Measurements from ENCODE around the gene C4orf36. TPM values are rescaled to one million over a fixed set of nuclear protein-coding genes. Genes with fewer than 3 reads are reported as not detected.
"Not testable (repeated sequence)": the region's sequence is repeated elsewhere in the genome, so short reads cannot be mapped to it uniquely, and the experiment has no call there.

C4orf36 gene
- total RNA-seq, 1 donor from 2014 or later = not detected

DNA sequence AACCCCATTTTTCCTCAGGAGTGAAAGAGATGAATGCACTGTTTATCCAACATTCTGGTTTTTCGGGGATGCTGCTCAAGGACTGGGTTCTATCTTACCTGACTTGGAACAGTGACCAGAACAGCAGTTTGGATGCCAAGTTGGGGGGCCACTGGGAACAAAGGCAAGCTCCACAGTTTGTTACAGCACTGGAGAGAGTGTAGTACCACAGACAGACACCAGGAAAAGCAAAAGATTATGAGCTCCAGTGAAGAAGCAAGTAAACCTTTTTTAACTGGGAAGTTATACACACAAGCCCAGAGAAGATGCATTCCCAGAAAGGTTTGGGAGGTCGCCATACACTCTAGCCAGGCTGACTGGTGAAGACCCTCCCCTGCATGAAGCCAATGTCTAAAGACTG, 13.6 kb downstream of the C4orf36 start:
- TF ChIP-seq, protein P1, sequence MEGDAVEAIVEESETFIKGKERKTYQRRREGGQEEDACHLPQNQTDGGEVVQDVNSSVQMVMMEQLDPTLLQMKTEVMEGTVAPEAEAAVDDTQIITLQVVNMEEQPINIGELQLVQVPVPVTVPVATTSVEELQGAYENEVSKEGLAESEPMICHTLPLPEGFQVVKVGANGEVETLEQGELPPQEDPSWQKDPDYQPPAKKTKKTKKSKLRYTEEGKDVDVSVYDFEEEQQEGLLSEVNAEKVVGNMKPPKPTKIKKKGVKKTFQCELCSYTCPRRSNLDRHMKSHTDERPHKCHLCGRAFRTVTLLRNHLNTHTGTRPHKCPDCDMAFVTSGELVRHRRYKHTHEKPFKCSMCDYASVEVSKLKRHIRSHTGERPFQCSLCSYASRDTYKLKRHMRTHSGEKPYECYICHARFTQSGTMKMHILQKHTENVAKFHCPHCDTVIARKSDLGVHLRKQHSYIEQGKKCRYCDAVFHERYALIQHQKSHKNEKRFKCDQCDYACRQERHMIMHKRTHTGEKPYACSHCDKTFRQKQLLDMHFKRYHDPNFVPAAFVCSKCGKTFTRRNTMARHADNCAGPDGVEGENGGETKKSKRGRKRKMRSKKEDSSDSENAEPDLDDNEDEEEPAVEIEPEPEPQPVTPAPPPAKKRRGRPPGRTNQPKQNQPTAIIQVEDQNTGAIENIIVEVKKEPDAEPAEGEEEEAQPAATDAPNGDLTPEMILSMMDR (IDR thresholded peaks at IDR 0.05) = no peak
- Mint-ChIP-seq H3K27ac (no peak overlapping the region), H3K4me1 (no peaks in the 10 kb centered on the region), H3K27me3 (no peaks in the 10 kb centered on the region), H3K9me3 (peaks cover 13% of the 10 kb centered on the region), H3K36me3 (ENCODE audit: low read depth) (peaks cover 2% of the 10 kb centered on the region), H3K4me3 (no peak overlapping the region)
- POLR2A ChIA-PET = no interaction called here
- intact Hi-C loops (cut with micrococcal nuclease) = no loop called here
- ATAC-seq (ENCODE audit: low read depth) = no peak
- DNase-seq = no peak
- CTCF ChIA-PET = interaction anchor here (0.8 to 1.4 kb wide), 2 partner anchors 380 to 382 kb away, joined by 3 to 5 read pairs; no protein-coding TSS in a partner anchor

DNA sequence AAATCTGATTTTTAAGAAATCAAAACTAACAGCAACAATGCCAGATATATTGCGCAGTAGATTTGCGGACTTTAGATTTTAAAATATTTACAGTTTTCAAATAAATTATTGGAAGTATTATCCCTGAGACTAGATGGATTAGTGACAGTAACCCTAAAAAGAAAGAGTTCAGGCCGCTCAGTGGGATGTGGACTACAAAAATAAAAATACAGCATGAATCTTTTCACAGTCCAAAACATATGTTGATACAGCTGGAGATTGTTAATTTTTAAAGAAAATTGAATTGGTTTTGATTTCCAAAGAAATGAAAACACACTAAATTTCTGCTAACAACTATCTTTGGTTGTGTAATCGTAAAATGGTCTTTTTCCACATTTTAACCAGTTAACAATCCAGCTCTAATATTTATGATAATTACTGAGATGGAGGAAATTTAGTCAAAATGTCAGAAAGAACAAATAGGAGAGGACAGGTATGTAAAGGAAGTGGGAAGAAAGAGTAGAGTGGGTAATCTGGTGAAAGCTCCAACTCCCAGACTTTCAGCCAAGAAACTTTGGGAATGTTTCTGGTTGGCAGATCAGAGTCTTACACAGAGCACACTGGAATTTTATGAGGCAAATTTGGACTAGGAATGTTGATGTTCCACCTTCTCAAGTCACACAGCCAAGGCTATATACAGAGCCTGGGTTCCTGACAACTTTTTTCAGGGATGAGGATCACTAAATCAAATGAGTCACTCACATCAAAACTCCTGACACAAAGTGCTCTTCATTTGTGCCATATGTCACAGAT, 15.1 kb downstream of the C4orf36 start:
- intact Hi-C loops (cut with micrococcal nuclease) = no loop called here
- ATAC-seq (ENCODE audit: low read depth) = no peak

DNA sequence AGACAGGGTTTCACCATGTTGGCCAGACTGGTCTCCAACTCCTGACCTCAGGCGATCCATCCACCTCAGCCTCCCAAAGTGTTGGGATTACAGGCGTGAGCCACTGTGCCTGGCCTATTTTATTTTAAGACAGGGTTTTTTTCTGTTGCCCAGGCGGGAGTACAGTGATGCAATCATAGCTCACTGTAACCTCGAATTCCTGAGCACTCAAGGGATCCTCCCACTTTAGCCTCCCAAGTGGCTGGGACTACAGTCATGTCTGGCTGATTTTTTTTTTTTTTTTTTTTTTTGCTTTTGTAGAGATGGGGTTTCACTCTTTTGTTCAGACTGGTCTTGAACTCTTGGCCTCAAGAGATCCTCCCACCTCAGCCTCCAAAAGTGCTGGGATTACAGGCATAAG, 16.8 kb downstream of the C4orf36 start:
- ATAC-seq (ENCODE audit: low read depth); CTCF ChIA-PET; H3K4me1 Mint-ChIP-seq; DNase-seq; H3K4me3 Mint-ChIP-seq; H3K27me3 Mint-ChIP-seq; POLR2A ChIA-PET; H3K27ac Mint-ChIP-seq; intact Hi-C loops (cut with micrococcal nuclease); H3K36me3 Mint-ChIP-seq (ENCODE audit: low read depth): not testable (repeated sequence)
- H3K9me3 Mint-ChIP-seq = peaks cover 12% of the 10 kb centered on the region

More for the DNA sequence above, 15.1 kb downstream of the C4orf36 start:
- TF ChIP-seq, protein P1 (IDR thresholded peaks at IDR 0.05) = no peak
- Mint-ChIP-seq H3K4me1 (no peaks in the 10 kb centered on the region), H3K4me3 (no peak overlapping the region), H3K27me3 (no peaks in the 10 kb centered on the region), H3K36me3 (ENCODE audit: low read depth) (peaks cover 2% of the 10 kb centered on the region), H3K27ac (no peak overlapping the region), H3K9me3 (peaks cover 13% of the 10 kb centered on the region)
- ChIA-PET CTCF (no interaction called here), POLR2A (no interaction called here)
- no peak for DNase-seq

DNA sequence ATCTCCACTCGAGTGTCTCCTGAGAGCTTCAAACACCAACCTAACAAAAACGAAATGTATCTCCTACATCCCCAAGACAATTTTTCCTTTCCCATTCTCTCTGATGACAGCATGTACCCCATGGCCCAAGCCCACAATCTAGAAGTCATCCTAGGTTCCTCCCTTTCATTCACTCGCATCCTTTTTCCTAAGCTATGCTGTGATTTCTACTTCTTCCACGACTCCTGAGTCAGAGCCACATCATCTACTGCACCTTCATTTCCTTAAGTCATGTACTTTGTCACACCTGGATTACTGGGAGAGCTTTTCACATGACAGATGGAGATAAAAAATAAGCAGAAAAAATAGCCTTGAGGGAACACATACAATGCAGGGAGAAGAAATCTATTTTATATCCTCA, 20.1 kb downstream of the C4orf36 start:
- DNase-seq = no peak
- CTCF ChIA-PET = no interaction called here
- no peak overlapping the region for H3K4me3 Mint-ChIP-seq
- H3K36me3 Mint-ChIP-seq (ENCODE audit: low read depth) = no peaks in the 10 kb centered on the region
- no peak overlapping the region for H3K27ac Mint-ChIP-seq
- intact Hi-C loops (cut with micrococcal nuclease) = no loop called here
- H3K4me1 Mint-ChIP-seq = peaks cover 11% of the 10 kb centered on the region
- peaks cover 1% of the 10 kb centered on the region for H3K9me3 Mint-ChIP-seq
- ATAC-seq (ENCODE audit: low read depth) = no peak
- POLR2A ChIA-PET = no interaction called here
- TF ChIP-seq, protein P1 (IDR thresholded peaks at IDR 0.05) = no peak
- H3K27me3 Mint-ChIP-seq = no peaks in the 10 kb centered on the region

DNA sequence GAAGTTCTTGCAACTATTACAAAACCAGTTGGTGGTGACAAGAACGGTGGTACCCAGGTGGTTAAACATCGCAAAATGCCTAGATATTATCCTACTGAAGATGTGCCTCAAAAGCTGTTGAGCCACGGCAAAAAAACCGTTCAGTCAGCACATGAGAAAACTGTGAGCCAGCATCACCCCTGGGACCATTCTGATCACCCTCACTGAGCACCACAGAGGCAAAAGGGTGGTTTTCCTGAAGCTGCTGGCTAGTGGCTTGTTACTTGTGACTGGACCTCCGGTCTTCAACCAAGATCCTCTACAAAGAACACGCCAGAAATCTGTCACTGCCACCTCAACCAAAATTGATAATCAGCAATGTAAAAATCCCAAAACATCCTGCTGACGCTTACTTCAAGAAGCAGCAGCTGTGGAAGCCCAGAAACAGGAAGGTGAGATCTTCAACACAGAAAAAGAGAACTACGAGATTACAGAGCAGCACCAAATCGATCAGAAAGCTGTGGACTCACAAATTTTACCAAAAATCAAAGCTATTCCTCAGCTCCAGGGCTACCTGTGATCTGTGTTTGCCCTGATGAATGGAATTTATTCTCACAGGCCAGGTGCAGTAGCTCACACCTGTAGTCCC, 21.7 kb downstream of the C4orf36 start:
- intact Hi-C loops (cut with micrococcal nuclease) = no loop called here
- peak; percentile 34 for ATAC-seq (ENCODE audit: low read depth)

More for the DNA sequence above, 21.7 kb downstream of the C4orf36 start:
- Mint-ChIP-seq H3K27ac (no peak overlapping the region), H3K9me3 (no peaks in the 10 kb centered on the region), H3K4me3 (no peak overlapping the region), H3K4me1 (peaks cover 11% of the 10 kb centered on the region), H3K27me3 (no peaks in the 10 kb centered on the region), H3K36me3 (ENCODE audit: low read depth) (no peaks in the 10 kb centered on the region)
- no peak for DNase-seq
- CTCF ChIA-PET = interaction anchor here (1.2 kb wide), 1 partner anchor 375 kb away, joined by 3 read pairs; no protein-coding TSS in a partner anchor
- TF ChIP-seq, protein P1 (IDR thresholded peaks at IDR 0.05) = no peak
- POLR2A ChIA-PET = interaction anchor here (0.6 kb wide), 1 partner anchor 11 kb away, joined by 5 read pairs; no protein-coding TSS in a partner anchor

All from activated B cell treated with CpG ODN at 0.5 μM for 24 hours (primary cell).